Measurements from ENCODE around the gene BBX.
A peak's percentile ranks its signal among the peaks of the same experiment; 100 is the strongest.

BBX gene

DNA sequence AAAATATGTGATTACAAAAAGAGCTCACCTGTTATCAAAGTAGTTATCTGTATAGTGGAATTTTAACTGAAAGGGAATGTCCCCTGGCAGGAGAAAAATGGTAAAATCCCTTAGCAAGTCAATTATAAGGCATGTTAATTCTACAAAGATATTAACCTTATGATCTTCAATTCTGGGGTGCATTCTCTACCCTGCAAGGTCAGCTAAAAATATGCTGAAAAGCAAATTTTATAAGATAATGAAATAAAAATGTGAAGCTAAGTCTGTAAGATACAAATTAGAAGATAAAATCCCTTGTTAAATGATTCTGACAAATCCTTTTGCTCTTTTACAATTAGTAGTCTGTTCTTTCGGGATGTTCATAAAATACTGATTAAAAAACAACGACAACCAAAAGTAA is 109.8 kb downstream of the BBX start:
- TF ChIP-seq, protein P1, sequence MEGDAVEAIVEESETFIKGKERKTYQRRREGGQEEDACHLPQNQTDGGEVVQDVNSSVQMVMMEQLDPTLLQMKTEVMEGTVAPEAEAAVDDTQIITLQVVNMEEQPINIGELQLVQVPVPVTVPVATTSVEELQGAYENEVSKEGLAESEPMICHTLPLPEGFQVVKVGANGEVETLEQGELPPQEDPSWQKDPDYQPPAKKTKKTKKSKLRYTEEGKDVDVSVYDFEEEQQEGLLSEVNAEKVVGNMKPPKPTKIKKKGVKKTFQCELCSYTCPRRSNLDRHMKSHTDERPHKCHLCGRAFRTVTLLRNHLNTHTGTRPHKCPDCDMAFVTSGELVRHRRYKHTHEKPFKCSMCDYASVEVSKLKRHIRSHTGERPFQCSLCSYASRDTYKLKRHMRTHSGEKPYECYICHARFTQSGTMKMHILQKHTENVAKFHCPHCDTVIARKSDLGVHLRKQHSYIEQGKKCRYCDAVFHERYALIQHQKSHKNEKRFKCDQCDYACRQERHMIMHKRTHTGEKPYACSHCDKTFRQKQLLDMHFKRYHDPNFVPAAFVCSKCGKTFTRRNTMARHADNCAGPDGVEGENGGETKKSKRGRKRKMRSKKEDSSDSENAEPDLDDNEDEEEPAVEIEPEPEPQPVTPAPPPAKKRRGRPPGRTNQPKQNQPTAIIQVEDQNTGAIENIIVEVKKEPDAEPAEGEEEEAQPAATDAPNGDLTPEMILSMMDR (IDR thresholded peaks at IDR 0.05; ENCODE audit: extremely low read depth, missing control alignments): no peak
- DNase-seq (ENCODE audit: low spot score): no peak

DNA sequence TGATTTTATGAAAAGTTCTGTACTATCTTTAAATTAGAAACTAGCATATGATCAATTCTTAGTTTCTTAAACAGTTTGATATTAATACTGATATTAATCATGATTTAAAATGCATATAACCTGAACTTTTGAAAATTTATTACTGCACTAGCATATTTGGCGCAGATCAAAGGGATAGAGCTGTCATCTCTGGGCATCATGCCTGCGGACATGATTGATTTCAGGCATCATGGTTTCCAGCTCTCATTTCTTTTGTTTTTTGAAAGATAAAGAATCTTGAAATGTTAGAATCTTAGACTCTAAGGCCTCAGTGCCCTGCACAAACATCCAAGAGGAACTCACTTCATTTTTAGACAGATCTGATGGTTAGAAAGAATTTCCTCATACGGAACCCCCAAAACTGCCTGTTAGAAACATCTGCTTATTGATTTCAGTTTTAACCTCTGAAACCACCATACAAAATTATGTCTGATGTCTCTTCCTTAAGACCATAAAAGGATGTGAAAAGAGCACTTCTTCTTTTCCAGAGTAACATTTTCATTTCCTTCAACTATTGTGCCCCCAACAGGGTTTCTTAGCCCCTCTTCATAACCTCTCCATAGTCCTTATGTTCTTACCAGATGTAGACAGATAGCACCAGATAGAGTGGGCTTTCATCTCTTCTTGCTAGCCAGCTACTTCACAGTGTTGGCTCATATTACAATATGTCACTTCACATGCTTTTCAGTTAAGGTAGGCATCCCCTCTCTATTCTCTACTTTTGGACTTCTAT is 110.8 kb downstream of the BBX start:
- TF ChIP-seq, protein P1 (IDR thresholded peaks at IDR 0.05; ENCODE audit: extremely low read depth, missing control alignments): no peak
- DNase-seq (ENCODE audit: low spot score): peak; percentile 48

DNA sequence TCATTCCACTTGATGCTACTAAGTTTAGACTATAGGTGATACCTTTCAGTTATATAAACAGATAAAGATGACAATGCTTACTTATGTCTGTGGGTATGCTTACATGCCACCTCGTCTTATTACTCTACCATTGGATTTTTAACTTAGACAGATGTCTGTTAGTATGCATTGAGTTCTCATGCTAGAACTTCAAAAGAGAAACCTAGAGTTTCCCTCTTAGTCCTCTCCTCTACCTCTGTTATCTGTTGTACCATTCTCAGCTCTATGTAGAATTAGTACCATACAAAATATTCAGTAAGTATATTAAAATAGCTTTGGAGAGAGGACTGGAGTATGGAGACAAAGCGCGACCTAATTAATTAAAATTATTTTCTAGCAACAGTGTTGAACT is 111.3 kb downstream of the BBX start:
- DNase-seq (ENCODE audit: low spot score): no peak
- TF ChIP-seq, protein P1 (IDR thresholded peaks at IDR 0.05; ENCODE audit: extremely low read depth, missing control alignments): no peak

DNA sequence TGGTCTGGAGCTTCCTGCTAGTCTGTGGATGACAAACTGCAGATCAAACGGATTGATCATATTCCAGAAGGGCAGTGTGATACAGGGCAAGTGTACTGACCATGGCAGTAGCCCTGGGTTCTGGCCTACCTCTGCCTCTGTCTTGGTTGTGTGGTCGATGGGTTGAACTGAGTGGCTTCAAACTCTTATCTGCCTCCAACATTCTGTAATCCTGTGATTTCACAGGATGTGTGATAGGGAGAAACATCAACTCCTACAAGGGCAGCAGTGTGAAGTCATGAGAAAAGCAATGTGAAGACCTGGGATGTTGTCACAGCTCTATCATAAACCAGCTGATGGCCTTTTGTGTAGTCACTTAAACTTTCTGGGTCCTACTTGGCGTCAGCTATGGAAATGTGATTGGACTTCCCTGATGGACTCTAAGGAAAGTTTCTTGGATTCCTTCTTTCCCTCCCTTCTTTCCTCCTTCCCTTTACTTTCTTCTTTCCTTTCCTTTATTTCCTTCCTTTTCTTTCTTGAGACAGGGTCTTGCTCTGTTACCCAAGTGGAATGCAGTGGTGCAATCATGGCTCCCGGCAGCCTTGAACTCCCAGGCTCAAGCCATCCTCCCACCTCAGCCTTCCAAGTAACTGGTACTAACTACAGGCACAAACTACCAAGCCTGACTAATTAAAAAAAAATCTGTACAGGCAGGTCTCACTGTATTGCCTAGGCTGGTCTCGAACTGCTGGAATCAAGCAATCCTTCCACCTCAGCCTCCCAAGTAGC is 114.8 kb downstream of the BBX start:
- DNase-seq (ENCODE audit: low spot score): no peak
- TF ChIP-seq, protein P1 (IDR thresholded peaks at IDR 0.05; ENCODE audit: extremely low read depth, missing control alignments): no peak

DNA sequence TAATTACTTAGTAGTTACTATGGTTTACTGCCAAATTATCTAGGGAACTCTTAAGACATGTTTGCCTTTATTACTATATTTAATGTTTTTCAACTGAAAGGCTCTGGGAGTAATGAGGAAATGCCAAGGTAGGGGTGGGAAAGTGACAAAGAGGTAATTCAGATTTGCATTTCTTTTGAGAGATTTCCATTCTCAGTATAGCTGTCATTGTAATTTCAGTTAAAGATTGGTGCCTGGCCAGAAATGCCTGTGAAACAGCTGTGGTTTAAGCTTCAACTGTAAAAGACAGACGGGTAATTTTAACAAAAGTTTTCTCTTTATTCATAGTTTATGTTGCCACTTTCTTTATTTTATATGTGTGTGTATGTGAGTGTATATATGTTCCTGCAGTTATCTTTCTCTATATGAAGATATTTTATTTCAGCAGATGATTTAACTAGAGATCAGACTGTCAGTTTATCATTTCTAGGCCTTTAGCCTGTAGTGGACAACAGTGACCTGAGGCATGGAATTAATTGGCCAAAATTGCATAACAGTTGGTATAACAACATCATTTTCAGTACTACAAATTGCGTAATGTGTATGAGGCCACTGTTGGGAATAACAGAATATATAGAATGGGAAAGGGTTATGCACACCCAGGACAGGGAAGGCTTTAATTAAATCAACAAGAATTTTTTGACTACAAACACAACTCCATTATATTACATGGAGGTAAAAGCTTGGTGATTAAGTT is 119.0 kb downstream of the BBX start:
- DNase-seq (ENCODE audit: low spot score): peak; percentile 13
- TF ChIP-seq, protein P1 (IDR thresholded peaks at IDR 0.05; ENCODE audit: extremely low read depth, missing control alignments): no peak

DNA sequence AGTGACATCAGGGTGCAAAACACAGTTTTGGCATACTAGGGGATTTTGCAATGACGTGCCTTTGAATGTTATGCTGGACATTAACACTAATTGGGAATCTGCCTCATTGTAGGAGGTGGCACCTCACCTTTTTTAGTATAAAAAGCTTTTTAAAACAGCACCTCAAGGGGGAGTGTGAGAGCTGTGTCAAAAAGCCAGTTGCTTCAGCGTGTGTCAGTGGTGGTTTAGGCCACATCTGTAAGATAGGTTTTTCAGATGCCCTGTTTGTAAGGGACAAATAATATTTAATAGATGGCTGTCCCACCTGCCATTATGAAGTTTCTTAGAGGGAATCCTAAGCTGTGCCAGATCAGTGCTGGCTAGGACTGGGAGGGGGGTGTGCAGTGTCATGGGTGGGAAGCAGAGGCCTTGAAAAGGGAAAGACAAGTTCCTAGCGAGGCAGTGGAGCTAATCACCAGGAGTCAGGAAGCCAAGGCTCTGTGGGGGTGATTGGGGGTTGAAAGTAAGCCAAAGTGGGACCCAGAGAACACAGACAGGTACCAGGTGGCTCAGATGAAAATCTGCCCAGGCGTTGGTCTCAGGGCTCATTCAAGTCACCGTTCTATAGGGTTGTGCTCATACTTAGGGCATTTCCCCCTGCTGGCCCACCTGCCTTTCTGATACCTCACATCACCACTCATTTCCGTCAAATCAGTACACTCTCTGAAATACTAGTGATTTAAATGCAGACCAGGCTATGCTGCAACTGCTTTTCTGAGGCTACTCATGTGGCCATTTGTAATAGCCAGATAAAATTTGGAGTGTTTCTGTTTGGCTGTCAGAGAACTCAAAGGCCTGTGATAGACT is 120.5 kb downstream of the BBX start:
- TF ChIP-seq, protein P1 (IDR thresholded peaks at IDR 0.05; ENCODE audit: extremely low read depth, missing control alignments): no peak
- DNase-seq (ENCODE audit: low spot score): no peak
